SH-SY5Y (cell line): ENCODE data around the gene FITM2.

Experiments
- GATA2 ChIP-seq: IDR thresholded peaks from 2 replicates; pipeline ENCODE4 v1.6.1; 2011; ENCODE audit warnings: mild to moderate bottlenecking, low read depth, low read length
- GATA3 ChIP-seq: IDR thresholded peaks from 2 replicates; pipeline ENCODE4 v1.6.1; 2011; ENCODE audit warnings: low read depth, mild to moderate bottlenecking, low read length, moderate library complexity

DNA sequence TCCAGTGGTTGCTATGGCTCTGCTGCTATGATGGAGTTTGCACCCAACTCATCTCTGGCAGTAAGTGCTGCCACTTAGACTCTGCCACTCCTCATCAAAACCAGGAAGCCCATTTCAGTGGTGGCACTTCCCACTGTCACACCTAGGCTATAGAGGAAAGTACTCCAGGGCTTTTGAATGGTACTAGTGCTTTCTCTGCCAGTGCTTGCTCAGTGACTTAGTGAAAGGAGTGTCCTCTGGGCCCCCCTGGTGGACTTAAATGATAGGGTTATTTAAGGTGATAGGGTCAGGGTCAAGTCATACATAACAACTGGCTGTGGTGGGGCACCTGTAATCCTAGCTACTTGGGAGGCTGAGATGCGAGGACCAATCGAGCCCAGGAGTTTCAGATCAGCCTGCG, 22.8 kb downstream of the FITM2 start:
- TF ChIP-seq GATA2 (no peak), GATA3 (no peak)
